Measurements from ENCODE around the gene LCE7A. TPM values are rescaled to one million over a fixed set of nuclear protein-coding genes. Genes with fewer than 3 reads are reported as not detected.

Gene LCE7A
- total RNA-seq, 1 donor from 2014 or later: not detected

GRCh38 chr1:152880316-152880715 is 20.5 kb downstream of the LCE7A start:
- no peak for TF ChIP-seq CTCF (IDR thresholded peaks at IDR 0.05)
- intact Hi-C loops (cut with DNase I): no loop called here
- H3K27me3 ChIP-seq: no peaks in the 10 kb centered on the region
- no peaks in the 10 kb centered on the region for H3K36me3 ChIP-seq
- H3K27ac ChIP-seq: no peak overlapping the region
- no peak for DNase-seq (ENCODE audit: low spot score in 2 of 2)
- H3K4me3 ChIP-seq: no peak overlapping the region
- peaks cover 4 to 8% of the 10 kb centered on the region in 2 donors for H3K4me1 ChIP-seq
- no peaks in the 10 kb centered on the region for H3K9me3 ChIP-seq

GRCh38 chr1:152880907-152881306 is 21.1 kb downstream of the LCE7A start:
- peaks cover 6 to 11% of the 10 kb centered on the region in 2 donors for H3K4me1 ChIP-seq
- TF ChIP-seq CTCF (IDR thresholded peaks at IDR 0.05): no peak
- H3K9me3 ChIP-seq: no peaks in the 10 kb centered on the region
- intact Hi-C loops (cut with DNase I): no loop called here
- no peaks in the 10 kb centered on the region for H3K36me3 ChIP-seq
- H3K4me3 ChIP-seq: no peak overlapping the region
- no peak overlapping the region for H3K27ac ChIP-seq
- H3K27me3 ChIP-seq: no peaks in the 10 kb centered on the region
- DNase-seq (ENCODE audit: low spot score in 2 of 2): no peak

- Histone ChIP-seq H3K4me1 (peaks cover 6 to 11% of the 10 kb centered on the region in 2 donors), H3K36me3 (no peaks in the 10 kb centered on the region), H3K9me3 (no peaks in the 10 kb centered on the region), H3K4me3 (no peak overlapping the region), H3K27ac (no peak overlapping the region), H3K27me3 (no peaks in the 10 kb centered on the region)
- no peak for TF ChIP-seq CTCF (IDR thresholded peaks at IDR 0.05)
- intact Hi-C loops (cut with DNase I): no loop called here
- DNase-seq (ENCODE audit: low spot score in 2 of 2): no peak
These were observed 24.3 kb downstream of the LCE7A start for GRCh38 chr1:152884085-152884484.

- no peak for TF ChIP-seq CTCF (IDR thresholded peaks at IDR 0.05)
These were observed 24.7 kb downstream of the LCE7A start for GRCh38 chr1:152884506-152884905.

GRCh38 chr1:152884966-152885624 is 25.3 kb downstream of the LCE7A start:
- Histone ChIP-seq H3K27ac (no peak overlapping the region), H3K9me3 (no peaks in the 10 kb centered on the region), H3K4me1 (peaks cover 6 to 11% of the 10 kb centered on the region in 2 donors), H3K27me3 (no peaks in the 10 kb centered on the region), H3K4me3 (no peak overlapping the region), H3K36me3 (no peaks in the 10 kb centered on the region)
- no peak for DNase-seq (ENCODE audit: low spot score in 2 of 2)
- intact Hi-C loops (cut with DNase I): no loop called here
- TF ChIP-seq CTCF (IDR thresholded peaks at IDR 0.05): no peak

More at GRCh38 chr1:152884506-152884905, 24.7 kb downstream of the LCE7A start:
- Histone ChIP-seq H3K36me3 (no peaks in the 10 kb centered on the region), H3K27ac (no peak overlapping the region), H3K4me1 (peaks cover 6 to 11% of the 10 kb centered on the region in 2 donors), H3K4me3 (no peak overlapping the region), H3K27me3 (no peaks in the 10 kb centered on the region), H3K9me3 (no peaks in the 10 kb centered on the region)
- intact Hi-C loops (cut with DNase I): no loop called here
- DNase-seq (ENCODE audit: low spot score in 2 of 2): no peak
